Right atrium auricular region (tissue), 2 donors: ENCODE results near the gene ALKBH4. TPM values are rescaled to one million over a fixed set of nuclear protein-coding genes. Genes with fewer than 3 reads are reported as not detected.
"Not testable (repeated sequence)": the region's sequence is repeated elsewhere in the genome, so short reads cannot be mapped to it uniquely, and the experiment has no call there.

Experiments used
- DNase-seq: peaks from one replicate; pipeline ENCODE4 v3.0.0-alpha.2; 2019; ENCODE audit warnings: low spot score
- H3K27ac ChIP-seq, 2 donors: fragments of 200-600 bp; sonication (generic); 1 replicate in 1 of 2; 2 replicates in 1 of 2; pipeline ENCODE4 v1.5.1; 2016 to 2019
- H3K27me3 ChIP-seq, 2 donors: fragments of 200-600 bp; sonication (generic); one replicate each; pipeline versions ENCODE4 v1.5.1 to v1.6.0; 2017 to 2019
- H3K36me3 ChIP-seq: fragments of 200-600 bp; sonication (generic); one replicate; pipeline ENCODE4 v1.5.1; 2016
- H3K4me1 ChIP-seq, 2 donors: fragments of 200-600 bp; sonication (generic); one replicate each; pipeline versions ENCODE4 v1.5.1 to v1.6.0; 2017 to 2019
- H3K4me3 ChIP-seq, 2 donors: fragments of 200-600 bp; sonication (generic); 1 replicate in 1 of 2; 2 replicates in 1 of 2; pipeline ENCODE4 v1.5.1; 2017 to 2019; ENCODE audit warnings: mild to moderate bottlenecking in 1 of 2, moderate library complexity in 1 of 2
- H3K9me3 ChIP-seq, 2 donors: fragments of 200-600 bp; sonication (generic); one replicate each; pipeline ENCODE4 v1.5.1; 2019
- CTCF ChIP-seq, 2 donors: fragments of 200-600 bp; sonication (generic); IDR thresholded peaks; one replicate each; pipeline ENCODE4 v1.5.1; 2019; ENCODE audit warnings: antibody characterized with exemption in 2 of 2
- total RNA-seq, 2 donors: library from RNA; depleted of rRNA; stranded (reverse); fragments of >200 nt; gene quantifications; one replicate each; pipeline ENCODE4 v1.1.0, GENCODE V29; 2016

Gene ALKBH4
- total RNA-seq, 2 donors from 2014 or later, result 10.8 to 16.8 TPM

- Histone ChIP-seq H3K27ac (no peak overlapping the region), H3K4me3 (no peak overlapping the region), H3K9me3 (no peaks in the 10 kb centered on the region), H3K36me3 (peaks cover 32% of the 10 kb centered on the region), H3K27me3 (no peaks in the 10 kb centered on the region), H3K4me1 (peaks cover 0 to 8% of the 10 kb centered on the region in 2 donors)
- no peak for DNase-seq
- TF ChIP-seq CTCF (IDR thresholded peaks at IDR 0.05), result no peak
These were observed 4.2 kb downstream of the ALKBH4 start for GRCh38 chr7:102460467-102460866.

- peaks cover 0 to 7% of the 10 kb centered on the region in 2 donors for H3K4me1 ChIP-seq
- peaks cover 32% of the 10 kb centered on the region for H3K36me3 ChIP-seq
- H3K27ac ChIP-seq, result no peak overlapping the region
- no peaks in the 10 kb centered on the region for H3K9me3 ChIP-seq
- TF ChIP-seq CTCF (IDR thresholded peaks at IDR 0.05), result no peak
- DNase-seq, result no peak
- H3K4me3 ChIP-seq, result no peak overlapping the region
- H3K27me3 ChIP-seq, result no peaks in the 10 kb centered on the region
These were observed 5.3 kb downstream of the ALKBH4 start for GRCh38 chr7:102459221-102459844.

- no peak for TF ChIP-seq CTCF (IDR thresholded peaks at IDR 0.05)
These were observed 7.2 kb downstream of the ALKBH4 start for GRCh38 chr7:102457352-102457924.

GRCh38 chr7:102456327-102456726, 8.3 kb downstream of the ALKBH4 start:
- Histone ChIP-seq H3K27ac (no peak overlapping the region), H3K4me1 (no peaks in the 10 kb centered on the region), H3K4me3 (no peak overlapping the region), H3K36me3 (peaks cover 32% of the 10 kb centered on the region), H3K9me3 (no peaks in the 10 kb centered on the region), H3K27me3 (no peaks in the 10 kb centered on the region)
- no peak for DNase-seq
- TF ChIP-seq CTCF (IDR thresholded peaks at IDR 0.05), result no peak

More at GRCh38 chr7:102457352-102457924, 7.2 kb downstream of the ALKBH4 start:
- no peak overlapping the region for H3K4me3 ChIP-seq
- H3K27me3 ChIP-seq, result no peaks in the 10 kb centered on the region
- no peak overlapping the region for H3K27ac ChIP-seq
- H3K36me3 ChIP-seq, result peaks cover 32% of the 10 kb centered on the region
- no peak for DNase-seq
- no peaks in the 10 kb centered on the region for H3K9me3 ChIP-seq
- H3K4me1 ChIP-seq, result no peaks in the 10 kb centered on the region

- H3K36me3 ChIP-seq, result peaks cover 32% of the 10 kb centered on the region
- H3K4me3 ChIP-seq, result no peak overlapping the region
- H3K4me1 ChIP-seq, result no peaks in the 10 kb centered on the region
- no peaks in the 10 kb centered on the region for H3K27me3 ChIP-seq
- no peaks in the 10 kb centered on the region for H3K9me3 ChIP-seq
- DNase-seq, result no peak
- H3K27ac ChIP-seq, result no peak overlapping the region
- TF ChIP-seq CTCF (IDR thresholded peaks at IDR 0.05), result no peak
These were observed 9.1 kb downstream of the ALKBH4 start for GRCh38 chr7:102455596-102455995.

GRCh38 chr7:102454932-102455331, 9.7 kb downstream of the ALKBH4 start:
- H3K4me1 ChIP-seq, H3K27ac ChIP-seq, H3K9me3 ChIP-seq, H3K27me3 ChIP-seq, H3K4me3 ChIP-seq, DNase-seq: not testable (repeated sequence)
- peaks cover 32% of the 10 kb centered on the region for H3K36me3 ChIP-seq
